GM23338 (cell line): ENCODE data around the gene CNTNAP5. TPM values are rescaled to one million over a fixed set of nuclear protein-coding genes. Genes with fewer than 3 reads are reported as not detected.

Source experiments
- ATAC-seq: fragments of 200-7000 bp; cut with Tn5 transposase; 3 replicates; pipeline ENCODE4 v1.9.1; 2020
- DNase-seq: peaks from one replicate; pipeline ENCODE4 v3.0.0-alpha.2; 2015; ENCODE audit warnings: low spot score
- H2AFZ ChIP-seq: fragments of 200-600 bp; sonication (generic); 2 replicates; pipeline ENCODE4 v1.8.0; 2016; ENCODE audit warnings: antibody characterized with exemption, mild to moderate bottlenecking, moderate library complexity
- H3F3A ChIP-seq: fragments of 200-600 bp; sonication (generic); replicated peaks from 2 replicates; pipeline ENCODE4 v1.8.0; 2017; ENCODE audit warnings: antibody characterized with exemption, mixed run types, low read depth
- H3K27ac ChIP-seq: fragments of 200-600 bp; sonication (generic); 2 replicates; pipeline ENCODE4 v1.6.1; 2016; ENCODE audit warnings: low read depth
- H3K27me3 ChIP-seq: fragments of 200-600 bp; sonication (generic); 2 replicates; pipeline ENCODE4 v1.8.0; 2016; ENCODE audit warnings: mild to moderate bottlenecking, mixed run types, moderate library complexity; ENCODE audit not compliant: insufficient read depth
- H3K36me3 ChIP-seq: fragments of 200-600 bp; sonication (generic); 2 replicates; pipeline ENCODE4 v1.8.0; 2016; ENCODE audit warnings: mild to moderate bottlenecking; ENCODE audit not compliant: insufficient read depth
- H3K4me1 ChIP-seq: fragments of 200-600 bp; sonication (generic); 2 replicates; pipeline ENCODE4 v1.8.0; 2016; ENCODE audit warnings: mild to moderate bottlenecking, moderate library complexity; ENCODE audit not compliant: insufficient read depth
- H3K4me2 ChIP-seq: fragments of 200-600 bp; sonication (generic); 2 replicates; pipeline ENCODE4 v1.7.1; 2017; ENCODE audit warnings: mixed run types
- H3K4me3 ChIP-seq: fragments of 200-600 bp; sonication (generic); 2 replicates; pipeline ENCODE4 v1.6.1; 2016; ENCODE audit warnings: mixed run types
- H3K79me2 ChIP-seq: fragments of 200-600 bp; sonication (generic); replicated peaks from 2 replicates; pipeline ENCODE4 v1.8.0; 2017; ENCODE audit warnings: mild to moderate bottlenecking; ENCODE audit not compliant: insufficient read depth
- H3K9me2 ChIP-seq: fragments of 200-600 bp; sonication (generic); 2 replicates; pipeline ENCODE4 v1.8.0; 2017; ENCODE audit not compliant: insufficient read depth
- H4K20me1 ChIP-seq: fragments of 200-600 bp; sonication (generic); replicated peaks from 2 replicates; pipeline ENCODE4 v1.8.0; 2017; ENCODE audit warnings: mild to moderate bottlenecking; ENCODE audit not compliant: insufficient read depth
- H3K27ac Mint-ChIP-seq: 2 replicates; pipeline ENCODE4 v1.8.0; 2020; ENCODE audit warnings: inconsistent platforms, mild to moderate bottlenecking, moderate library complexity, mixed read lengths
- H3K27me3 Mint-ChIP-seq: 3 replicates; pipeline ENCODE4 v1.8.0; 2022; ENCODE audit warnings: low read depth, mild to moderate bottlenecking, moderate library complexity, mixed read lengths, inconsistent platforms; ENCODE audit not compliant: insufficient read depth, poor library complexity
- H3K36me3 Mint-ChIP-seq: 3 replicates; pipeline ENCODE4 v1.8.0; 2021; ENCODE audit warnings: low read depth, mild to moderate bottlenecking, inconsistent platforms, moderate library complexity, mixed read lengths
- H3K4me1 Mint-ChIP-seq: 3 replicates; pipeline ENCODE4 v1.8.0; 2020; ENCODE audit warnings: mild to moderate bottlenecking, inconsistent platforms, mixed read lengths
- H3K4me3 Mint-ChIP-seq: 3 replicates; pipeline ENCODE4 v1.8.0; 2021; ENCODE audit warnings: moderate library complexity, mild to moderate bottlenecking, inconsistent platforms, mixed read lengths
- H3K9me3 Mint-ChIP-seq: 3 replicates; pipeline ENCODE4 v1.8.0; 2020; ENCODE audit warnings: moderate library complexity, mild to moderate bottlenecking, inconsistent platforms, mixed read lengths
- CTCF ChIP-seq, 2 experiments: fragments of 200-600 bp in 1 of 2; sonication (generic) in 1 of 2; conservative IDR thresholded peaks; 2 replicates each; pipeline versions ENCODE4 v1.5.1 to v1.6.1; 2016 to 2017; ENCODE audit warnings: antibody characterized with exemption in 2 of 2, low read depth in 2 of 2, mild to moderate bottlenecking in 2 of 2, moderate library complexity in 1 of 2
- EZH2 ChIP-seq: fragments of 200-600 bp; sonication (generic); IDR thresholded peaks from one replicate; pipeline ENCODE4 v1.8.0; 2017; ENCODE audit warnings: antibody characterized with exemption, mild to moderate bottlenecking, low read depth; ENCODE audit not compliant: unreplicated experiment
- EZH2phosphoT487 ChIP-seq: fragments of 200-600 bp; sonication (generic); IDR thresholded peaks from one replicate; pipeline ENCODE4 v1.8.1; 2018; ENCODE audit warnings: antibody characterized with exemption; ENCODE audit not compliant: unreplicated experiment
- NANOG ChIP-seq: IDR thresholded peaks from 2 replicates; pipeline ENCODE4 v1.6.1; 2016; ENCODE audit warnings: antibody characterized with exemption, borderline replicate concordance
- POLR2AphosphoS5 ChIP-seq: IDR thresholded peaks from 2 replicates; pipeline ENCODE4 v1.6.1; 2016; ENCODE audit warnings: antibody characterized with exemption, low read depth
- REST ChIP-seq: IDR thresholded peaks from one replicate; pipeline ENCODE4 v1.6.1; 2018; ENCODE audit warnings: antibody characterized with exemption; ENCODE audit not compliant: unreplicated experiment
- ZNF331 ChIP-seq: fragments of 250-450 bp; sonication (Bioruptor Pico); IDR thresholded peaks from 2 replicates; pipeline ENCODE4 v1.5.0; 2020; ENCODE audit warnings: low read depth, mild to moderate bottlenecking, moderate library complexity
- ZNF462 ChIP-seq: fragments of 250-450 bp; sonication (Bioruptor Pico); IDR thresholded peaks from 2 replicates; pipeline ENCODE4 v1.5.0; 2020; ENCODE audit warnings: mild to moderate bottlenecking, moderate library complexity
- polyA plus RNA-seq: library from polyadenylated mRNA; unstranded; fragments of >200 nt; fragmentation: Nextera tagmentation; extraction: Ambion mirVana; gene quantifications from 2 replicates; pipeline ENCODE4 v1.2.1, GENCODE V29; 2016
- total RNA-seq: library from RNA; depleted of rRNA; stranded (reverse); fragments of >200 nt; shearing (Covaris generic); gene quantifications from 2 replicates; pipeline ENCODE4 v1.2.3, GENCODE V29; 2014

The CNTNAP5 gene
- total and polyA plus RNA-seq, 2 experiments from 2014 or later = 0.49 to 0.50 TPM

- no peak for DNase-seq
- Histone ChIP-seq H3K27ac (no peak overlapping the region), H3F3A (no peaks in the 10 kb centered on the region), H4K20me1 (no peaks in the 10 kb centered on the region), H3K4me3 (no peak overlapping the region), H3K4me2 (no peak overlapping the region), H3K4me1 (0 out of 2 replicates have a peak, but pooled peaks cover 4% of the 10 kb centered on the region), H3K36me3 (no peaks in the 10 kb centered on the region), H3K79me2 (no peaks in the 10 kb centered on the region), H2AFZ (no peak overlapping the region), H3K27me3 (no peaks in the 10 kb centered on the region), H3K9me2 (0 out of 2 replicates have a peak, but pooled peaks cover 3% of the 10 kb centered on the region)
- H3K9me3 Mint-ChIP-seq = no peaks in the 10 kb centered on the region
- no peak overlapping the region for H3K4me3 Mint-ChIP-seq
- no peak for ATAC-seq
- H3K27ac Mint-ChIP-seq = no peak overlapping the region
- H3K4me1 Mint-ChIP-seq = peaks cover 10% of the 10 kb centered on the region
- H3K36me3 Mint-ChIP-seq = peaks cover under 1% of the 10 kb centered on the region; the same call in 1 of the 3 replicates
- TF ChIP-seq EZH2 = no peak
- no peak for TF ChIP-seq EZH2phosphoT487
- TF ChIP-seq POLR2AphosphoS5 = no peak
- no peak for TF ChIP-seq CTCF (conservative IDR thresholded peaks at IDR 0.05; ENCODE audit: low read depth in 2 of 2)
- no peak for TF ChIP-seq REST
- TF ChIP-seq ZNF331 (CRISPR knock-in tag) = no peak
- no peak for TF ChIP-seq ZNF462 (CRISPR knock-in tag)
- TF ChIP-seq NANOG = no peak
- H3K27me3 Mint-ChIP-seq = no peaks in the 10 kb centered on the region
Measured at GRCh38 chr2:124877141-124877577, 852.1 kb downstream of the CNTNAP5 start.
